Brain microvascular endothelial cell (primary cell): ENCODE measurements around the gene GOLGA8A.
"Not testable (repeated sequence)": the region's sequence is repeated elsewhere in the genome, so short reads cannot be mapped to it uniquely, and the experiment has no call there.

Experiments used
- DNase-seq: peaks from one replicate; pipeline ENCODE4 v3.0.0-alpha.2; 2020
- H3K27ac ChIP-seq: fragments of 250-450 bp; sonication (Bioruptor Pico); 2 replicates; pipeline ENCODE4 v1.5.1; 2020; ENCODE audit warnings: mild to moderate bottlenecking, moderate library complexity
- H3K27me3 ChIP-seq: fragments of 250-450 bp; sonication (Bioruptor Pico); replicated peaks from 2 replicates; pipeline ENCODE4 v1.5.1; 2020; ENCODE audit warnings: mild to moderate bottlenecking
- H3K36me3 ChIP-seq: fragments of 250-450 bp; sonication (Bioruptor Pico); replicated peaks from 2 replicates; pipeline ENCODE4 v1.5.1; 2020; ENCODE audit warnings: mild to moderate bottlenecking
- H3K4me3 ChIP-seq: 2 replicates; pipeline ENCODE4 v1.5.1; 2011; ENCODE audit warnings: low read depth, mild to moderate bottlenecking, control low read depth, low read length, moderate library complexity
- CTCF ChIP-seq: IDR thresholded peaks from 2 replicates; pipeline ENCODE4 v1.5.1; 2011; ENCODE audit warnings: low read depth, mild to moderate bottlenecking, moderate library complexity, low read length, control low read depth, inconsistent platforms; ENCODE audit errors: missing control alignments
- in situ Hi-C: cut with HindIII; loops from 2 replicates; pipeline ENCODE4 v1.10.0; 2017; ENCODE audit warnings: low sequenced_read_pairs, low pct_ligation_motif_present

The GOLGA8A gene

GRCh38 chr15:34439878-34440277 lies 2.3 kb upstream of the GOLGA8A start:
- H3K36me3 ChIP-seq = no peaks in the 10 kb centered on the region
- H3K27me3 ChIP-seq = peaks cover 7% of the 10 kb centered on the region
- in situ Hi-C loops = no loop called here
- no peak overlapping the region for H3K27ac ChIP-seq
- TF ChIP-seq CTCF = no peak
- DNase-seq = no peak
- no peak overlapping the region for H3K4me3 ChIP-seq

GRCh38 chr15:34436956-34437442 lies 609 bp downstream of the GOLGA8A start:
- Histone ChIP-seq H3K27ac (no peak overlapping the region), H3K36me3 (no peaks in the 10 kb centered on the region), H3K4me3 (peak overlapping the region; percentile 55), H3K27me3 (no peaks in the 10 kb centered on the region)
- no peak for TF ChIP-seq CTCF
- in situ Hi-C loops = no loop called here
- DNase-seq = no peak

GRCh38 chr15:34436126-34436955 lies 1.3 kb downstream of the GOLGA8A start:
- Histone ChIP-seq H3K4me3 (peak overlapping the region; percentile 55), H3K36me3 (no peaks in the 10 kb centered on the region), H3K27me3 (no peaks in the 10 kb centered on the region), H3K27ac (no peak overlapping the region)
- TF ChIP-seq CTCF = no peak
- peak; percentile 6 for DNase-seq
- in situ Hi-C loops = no loop called here

DNA sequence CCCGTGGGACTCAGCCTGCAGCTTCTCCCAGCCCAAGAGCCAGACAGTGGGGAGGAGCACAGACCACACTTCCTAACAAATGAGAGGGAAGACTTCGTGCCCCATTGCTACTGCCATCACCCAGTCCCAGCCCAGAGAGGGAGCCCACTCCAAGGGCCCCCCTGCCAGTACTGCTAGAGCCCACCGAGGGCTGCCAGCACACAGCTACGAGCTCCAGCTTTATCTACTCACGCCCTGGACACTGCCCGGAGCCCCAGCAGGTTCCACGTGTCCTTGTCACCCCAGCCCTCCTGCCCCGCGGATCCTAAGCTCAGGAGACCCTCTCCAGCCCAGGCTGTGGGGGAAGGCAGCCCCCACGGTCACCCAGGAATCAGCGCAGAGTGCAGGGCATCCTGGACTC lies 1.9 kb downstream of the GOLGA8A start:
- no peak overlapping the region for H3K27ac ChIP-seq
- TF ChIP-seq CTCF = no peak
- in situ Hi-C loops = no loop called here
- H3K36me3 ChIP-seq = no peaks in the 10 kb centered on the region
- no peak for DNase-seq
- no peak overlapping the region for H3K4me3 ChIP-seq
- H3K27me3 ChIP-seq = no peaks in the 10 kb centered on the region

DNA sequence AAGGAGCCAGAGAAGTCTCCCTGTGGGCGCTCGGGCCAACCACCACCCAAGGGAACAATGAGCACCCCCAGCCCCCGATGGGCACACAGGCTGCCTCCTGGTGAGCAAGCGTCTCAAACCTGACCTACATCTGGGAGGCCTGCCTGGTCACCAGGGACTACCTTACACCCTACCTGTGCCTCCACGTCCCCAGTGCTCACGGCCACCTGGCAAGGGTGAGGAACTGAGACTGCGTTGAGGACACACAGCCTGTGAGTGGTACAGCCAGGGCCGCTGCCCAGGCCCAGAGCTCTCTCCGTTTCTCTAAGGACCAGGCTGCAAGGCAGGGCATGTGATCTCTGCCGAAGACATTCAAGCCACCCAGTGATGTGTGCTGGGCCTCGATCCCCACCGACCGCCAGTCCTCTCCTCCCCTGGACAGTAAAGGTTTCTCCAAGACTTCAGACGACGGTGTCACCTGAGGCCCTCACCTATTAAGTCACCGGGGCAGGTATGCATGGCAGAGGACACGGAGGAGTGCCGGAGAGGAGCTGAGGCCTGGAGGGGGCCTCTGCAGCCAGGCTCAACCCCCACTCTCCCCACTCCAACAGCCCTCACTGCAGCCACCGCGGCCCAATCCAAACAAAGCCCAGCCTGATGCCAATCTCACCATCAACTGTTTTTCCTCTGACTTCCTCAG lies 2.8 kb downstream of the GOLGA8A start:
- no peak for DNase-seq
- no peaks in the 10 kb centered on the region for H3K27me3 ChIP-seq
- no peak overlapping the region for H3K27ac ChIP-seq
- in situ Hi-C loops = no loop called here
- no peak overlapping the region for H3K4me3 ChIP-seq
- no peaks in the 10 kb centered on the region for H3K36me3 ChIP-seq
- TF ChIP-seq CTCF = no peak

DNA sequence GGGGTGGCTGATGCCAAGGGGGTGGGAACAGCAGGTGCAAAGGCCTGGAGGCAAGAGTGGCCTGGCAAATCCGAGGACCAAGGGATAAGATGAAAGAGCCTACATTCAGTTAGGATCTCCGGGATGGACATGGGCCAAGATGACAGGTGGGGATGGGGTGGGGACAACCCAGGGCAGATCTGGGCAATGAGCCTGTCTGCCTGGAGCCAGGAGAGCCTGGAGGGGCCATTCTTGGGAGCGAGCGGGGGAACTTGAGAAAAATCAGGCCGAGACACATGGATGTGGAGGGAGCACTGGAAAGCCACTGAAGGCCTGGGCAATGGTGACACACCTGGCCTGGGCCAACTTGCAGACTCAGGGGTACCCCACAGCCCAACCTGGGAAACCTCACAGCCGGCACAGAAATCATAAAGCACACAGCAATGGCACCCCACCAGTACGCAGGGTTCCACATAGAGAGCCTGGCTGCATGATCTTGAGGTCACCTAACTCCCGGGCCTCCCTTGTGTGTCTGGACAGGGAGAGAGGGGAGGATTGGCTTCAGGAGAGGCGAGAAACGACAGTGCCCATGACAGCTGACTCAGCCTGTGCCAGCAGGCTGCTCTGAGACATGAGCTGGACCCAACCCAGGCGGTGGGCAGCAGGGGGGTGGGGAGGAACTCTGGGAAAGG lies 3.5 kb downstream of the GOLGA8A start:
- DNase-seq, H3K27ac ChIP-seq, H3K4me3 ChIP-seq, H3K27me3 ChIP-seq, H3K36me3 ChIP-seq, in situ Hi-C loops: not testable (repeated sequence)

GRCh38 chr15:34430642-34431041 lies 7.0 kb downstream of the GOLGA8A start:
- in situ Hi-C loops, H3K4me3 ChIP-seq, H3K27ac ChIP-seq, DNase-seq, H3K27me3 ChIP-seq, H3K36me3 ChIP-seq: not testable (repeated sequence)

- in situ Hi-C loops, DNase-seq, H3K27me3 ChIP-seq, H3K36me3 ChIP-seq, H3K27ac ChIP-seq, H3K4me3 ChIP-seq: not testable (repeated sequence)
Measured at GRCh38 chr15:34423425-34424090, 14.1 kb downstream of the GOLGA8A start.

- H3K27ac ChIP-seq, H3K36me3 ChIP-seq, in situ Hi-C loops, DNase-seq, H3K4me3 ChIP-seq, H3K27me3 ChIP-seq: not testable (repeated sequence)
Measured at GRCh38 chr15:34420953-34421352, 16.7 kb downstream of the GOLGA8A start.
